ENCODE data around the gene NOS2. TPM values are rescaled to one million over a fixed set of nuclear protein-coding genes. Genes with fewer than 3 reads are reported as not detected.

NOS2 gene
- total RNA-seq, 1 experiment from 2014 or later = 19.0 TPM

GRCh38 chr17:27766438-27766837 lies 33.9 kb downstream of the NOS2 start:
- POLR2A ChIA-PET = no interaction called here
- H3K36me3 ChIP-seq (ENCODE audit: control insufficient read depth, insufficient read depth, low read length) = no peaks in the 10 kb centered on the region
- intact Hi-C loops (cut with micrococcal nuclease; ENCODE audit: unreplicated experiment) = no loop called here
- CTCF ChIA-PET = no interaction called here
- Mint-ChIP-seq H3K27ac (ENCODE audit: unreplicated experiment) (no peak overlapping the region), H3K4me1 (ENCODE audit: low read depth, unreplicated experiment) (no peaks in the 10 kb centered on the region), H3K9me3 (ENCODE audit: unreplicated experiment) (no peaks in the 10 kb centered on the region), H3K36me3 (ENCODE audit: insufficient read depth, unreplicated experiment) (peaks cover 13% of the 10 kb centered on the region), H3K4me3 (ENCODE audit: unreplicated experiment) (no peak overlapping the region), H3K27me3 (ENCODE audit: insufficient read depth, unreplicated experiment) (no peaks in the 10 kb centered on the region)
- H3K4me1 ChIP-seq = no peaks in the 10 kb centered on the region
- H3K9me3 ChIP-seq = no peaks in the 10 kb centered on the region
- TF ChIP-seq CTCF (IDR thresholded peaks at IDR 0.05; ENCODE audit: insufficient read depth in 1 of 2, low read depth in 1 of 2, low read length in 1 of 2, severe bottlenecking in 1 of 2, unreplicated experiment in 1 of 2) = no peak
- H3K27me3 ChIP-seq (replicated peaks; ENCODE audit: control insufficient read depth, insufficient read depth, low read length) = no peaks in the 10 kb centered on the region
- no peak overlapping the region for H3K4me3 ChIP-seq (ENCODE audit: low read depth, low read length)
- BruUV-seq (replicated peaks) = no TSS peak
- no peak for DNase-seq

- ChIA-PET POLR2A (no interaction called here), CTCF (no interaction called here)
- BruUV-seq (replicated peaks) = no TSS peak
- Histone ChIP-seq H3K4me3 (ENCODE audit: low read depth, low read length) (no peak overlapping the region), H3K4me1 (no peaks in the 10 kb centered on the region), H3K27me3 (replicated peaks; ENCODE audit: control insufficient read depth, insufficient read depth, low read length) (no peaks in the 10 kb centered on the region), H3K9me3 (no peaks in the 10 kb centered on the region), H3K36me3 (ENCODE audit: control insufficient read depth, insufficient read depth, low read length) (no peaks in the 10 kb centered on the region)
- no peak overlapping the region for H3K4me3 Mint-ChIP-seq (ENCODE audit: unreplicated experiment)
- intact Hi-C loops (cut with micrococcal nuclease; ENCODE audit: unreplicated experiment) = no loop called here
- H3K27ac Mint-ChIP-seq (ENCODE audit: unreplicated experiment) = no peak overlapping the region
- H3K36me3 Mint-ChIP-seq (ENCODE audit: insufficient read depth, unreplicated experiment) = peaks cover 6% of the 10 kb centered on the region
- no peak for DNase-seq
- no peak for TF ChIP-seq CTCF (IDR thresholded peaks at IDR 0.05; ENCODE audit: insufficient read depth in 1 of 2, low read depth in 1 of 2, low read length in 1 of 2, severe bottlenecking in 1 of 2, unreplicated experiment in 1 of 2)
- H3K27me3 Mint-ChIP-seq (ENCODE audit: insufficient read depth, unreplicated experiment) = no peaks in the 10 kb centered on the region
- H3K4me1 Mint-ChIP-seq (ENCODE audit: low read depth, unreplicated experiment) = no peaks in the 10 kb centered on the region
- H3K9me3 Mint-ChIP-seq (ENCODE audit: unreplicated experiment) = no peaks in the 10 kb centered on the region
Observed at GRCh38 chr17:27765353-27765752, 35.0 kb downstream of the NOS2 start.

- Mint-ChIP-seq H3K9me3 (ENCODE audit: unreplicated experiment) (no peaks in the 10 kb centered on the region), H3K4me3 (ENCODE audit: unreplicated experiment) (no peak overlapping the region), H3K27me3 (ENCODE audit: insufficient read depth, unreplicated experiment) (no peaks in the 10 kb centered on the region), H3K36me3 (ENCODE audit: insufficient read depth, unreplicated experiment) (peaks cover 12% of the 10 kb centered on the region), H3K27ac (ENCODE audit: unreplicated experiment) (no peak overlapping the region), H3K4me1 (ENCODE audit: low read depth, unreplicated experiment) (no peaks in the 10 kb centered on the region)
- no TSS peak for BruUV-seq (replicated peaks)
- Histone ChIP-seq H3K27me3 (replicated peaks; ENCODE audit: control insufficient read depth, insufficient read depth, low read length) (no peaks in the 10 kb centered on the region), H3K4me1 (no peaks in the 10 kb centered on the region), H3K9me3 (no peaks in the 10 kb centered on the region), H3K4me3 (ENCODE audit: low read depth, low read length) (no peak overlapping the region), H3K36me3 (ENCODE audit: control insufficient read depth, insufficient read depth, low read length) (no peaks in the 10 kb centered on the region)
- DNase-seq = no peak
- TF ChIP-seq CTCF (IDR thresholded peaks at IDR 0.05; ENCODE audit: insufficient read depth in 1 of 2, low read depth in 1 of 2, low read length in 1 of 2, severe bottlenecking in 1 of 2, unreplicated experiment in 1 of 2) = no peak
- ChIA-PET CTCF (no interaction called here), POLR2A (no interaction called here)
- intact Hi-C loops (cut with micrococcal nuclease; ENCODE audit: unreplicated experiment) = no loop called here
Observed at GRCh38 chr17:27764589-27764988, 35.7 kb downstream of the NOS2 start.

All from Caco-2 (cell line).